HepG2 (cell line): ENCODE data around the gene CAPN15. TPM values are rescaled to one million over a fixed set of nuclear protein-coding genes. Genes with fewer than 3 reads are reported as not detected.

Experiments used
- CCDC6 ChIP-seq: sonication (generic); formaldehyde crosslinking; IDR thresholded peaks from 2 replicates; pipeline ENCODE4 v1.8.1; 2022; ENCODE audit warnings: mild to moderate bottlenecking, missing genetic modification reagents, moderate library complexity
- ETV5 ChIP-seq: IDR thresholded peaks from 2 replicates; pipeline ENCODE4 v1.6.1; 2018; ENCODE audit warnings: missing biosample characterization, missing genetic modification reagents, inconsistent platforms, borderline replicate concordance
- GABPA ChIP-seq, 2 experiments: IDR thresholded peaks; 2 replicates each; pipeline ENCODE4 v1.6.1; 2011 to 2016; ENCODE audit warnings: low read depth in 2 of 2, low read length in 1 of 2, missing biosample characterization in 1 of 2, missing genetic modification characterization in 1 of 2
- GATAD2A ChIP-seq: IDR thresholded peaks from 2 replicates; pipeline ENCODE4 v1.6.1; 2016
- HNF4A ChIP-seq: sonication (generic); formaldehyde crosslinking; IDR thresholded peaks from 2 replicates; pipeline ENCODE4 v1.4.0; 2020; ENCODE audit warnings: missing genetic modification reagents
- MAFK ChIP-seq, 2 experiments: IDR thresholded peaks in 1 of 2; conservative IDR thresholded peaks in 1 of 2; 2 replicates each; pipeline ENCODE4 v1.6.1; 2011; ENCODE audit warnings: improper control_type of control experiment in 2 of 2, low read length in 2 of 2
- MEF2D ChIP-seq: sonication (generic); formaldehyde crosslinking; IDR thresholded peaks from 2 replicates; pipeline ENCODE4 v1.5.1; 2020; ENCODE audit warnings: mild to moderate bottlenecking, missing genetic modification reagents
- NCOA1 ChIP-seq: sonication (generic); formaldehyde crosslinking; IDR thresholded peaks from 2 replicates; pipeline ENCODE4 v1.9.0; 2021; ENCODE audit warnings: missing genetic modification reagents
- NFYB ChIP-seq: sonication (generic); formaldehyde crosslinking; IDR thresholded peaks from 2 replicates; pipeline ENCODE4 v1.4.0; 2020; ENCODE audit warnings: missing genetic modification reagents
- RBM39 ChIP-seq: fragments of 200-400 bp; formaldehyde crosslinking; IDR thresholded peaks from one replicate; pipeline ENCODE4 v1.6.1; 2018; ENCODE audit warnings: antibody characterized with exemption, mild to moderate bottlenecking, low read depth, low read length; ENCODE audit not compliant: poor library complexity, severe bottlenecking
- RXRB ChIP-seq: IDR thresholded peaks from 2 replicates; pipeline ENCODE4 v1.6.1; 2016; ENCODE audit warnings: borderline replicate concordance, missing genetic modification reagents, missing compliant biosample characterization
- SOX5 ChIP-seq: IDR thresholded peaks from 2 replicates; pipeline ENCODE4 v1.6.1; 2016; ENCODE audit warnings: borderline replicate concordance
- TEAD3 ChIP-seq: optimal IDR thresholded peaks from 2 replicates; pipeline ENCODE3; 2016; ENCODE audit warnings: borderline replicate concordance
- ZBTB2 ChIP-seq: sonication (generic); formaldehyde crosslinking; IDR thresholded peaks from 2 replicates; pipeline ENCODE4 v1.8.0; 2022; ENCODE audit warnings: low read depth, missing genetic modification reagents
- ZNF746 ChIP-seq: sonication (generic); formaldehyde crosslinking; IDR thresholded peaks from 2 replicates; pipeline ENCODE4 v1.8.0; 2022; ENCODE audit warnings: mild to moderate bottlenecking, missing genetic modification reagents
- ZNF782 ChIP-seq: sonication (generic); formaldehyde crosslinking; IDR thresholded peaks from 2 replicates; pipeline ENCODE4 v1.4.0; 2020; ENCODE audit warnings: missing genetic modification reagents, mild to moderate bottlenecking, borderline replicate concordance
- polyA plus RNA-seq, 8 experiments: library from polyadenylated mRNA; depleted of rRNA in 3 of 8; stranded (reverse) in 7 of 8; unstranded in 1 of 8; fragments of >200 nt; fragmentation: Illumina TruSeq in 4 of 8; extraction: Trizol in 4 of 8; gene quantifications; 2 replicates each; pipeline versions ENCODE4 v1.2.1 to v1.2.3, GENCODE V29; 2011 to 2016; ENCODE audit warnings: low read depth in 4 of 8, missing spikeins in 1 of 8, mixed read lengths in 1 of 8; ENCODE audit not compliant: insufficient read depth in 1 of 8
- total RNA-seq, 5 experiments: library from RNA; depleted of rRNA; stranded (reverse); fragments of >200 nt; fragmentation: Illumina TruSeq; extraction: Trizol; gene quantifications; 2 replicates each; pipeline ENCODE4 v1.2.3, GENCODE V29; 2016; ENCODE audit warnings: low read depth in 1 of 5
- TF ChIP-seq, protein P1 (sequence below): sonication (generic); formaldehyde crosslinking; IDR thresholded peaks from 2 replicates; pipeline ENCODE4 v1.5.0; 2020; ENCODE audit warnings: mild to moderate bottlenecking, missing genetic modification reagents, moderate library complexity
- TF ChIP-seq, protein P2 (sequence below): sonication (generic); formaldehyde crosslinking; IDR thresholded peaks from 2 replicates; pipeline ENCODE4 v1.8.0; 2022; ENCODE audit warnings: missing genetic modification reagents, mild to moderate bottlenecking, moderate library complexity, borderline replicate concordance
- TF ChIP-seq, protein P3 (sequence below): sonication (generic); formaldehyde crosslinking; conservative IDR thresholded peaks from 2 replicates; pipeline ENCODE4 v1.4.0; 2020; ENCODE audit warnings: mild to moderate bottlenecking, missing genetic modification reagents, moderate library complexity
- TF ChIP-seq, protein P4 (sequence below): sonication (generic); formaldehyde crosslinking; conservative IDR thresholded peaks from 2 replicates; pipeline ENCODE4 v1.8.0; 2022; ENCODE audit warnings: low read depth, missing genetic modification reagents

Gene CAPN15
- total and polyA plus RNA-seq, 2 of the 13 experiments (the other 11 are each of a cell fraction or from before 2014, with no cell fraction given), result 14.9 to 24.5 TPM

DNA sequence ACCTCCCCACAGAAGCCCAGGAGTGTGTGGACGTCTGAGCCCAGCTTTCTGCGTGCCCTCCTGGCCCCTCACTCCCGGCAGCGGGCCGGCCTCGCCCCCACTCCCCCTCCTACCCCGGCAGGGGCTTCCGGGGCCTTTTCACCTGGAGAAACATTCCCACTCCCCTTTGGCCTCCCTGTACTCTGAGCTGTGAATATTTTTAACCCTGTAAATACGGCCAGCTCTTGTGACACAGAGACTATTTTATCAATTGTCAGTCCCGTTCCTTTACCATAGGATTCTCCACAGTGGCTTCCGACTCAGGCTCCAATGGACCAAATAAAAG is 26.7 kb downstream of the CAPN15 start (continued):
- TF ChIP-seq GABPA (IDR thresholded peaks at IDR 0.05; ENCODE audit: low read depth, low read length) (no peak), GABPA (CRISPR knock-in tag; IDR thresholded peaks at IDR 0.05; ENCODE audit: low read depth) (peak; percentile 52; the same call in 1 of the 2 replicates), GATAD2A (0 out of 2 replicates have a peak, but pooled peaks have one; percentile 11), HNF4A (0 out of 2 replicates have a peak, but pooled peaks have one; percentile 10), RXRB (CRISPR knock-in tag) (peak; percentile 33; the same call in 1 of the 2 replicates), ETV5 (CRISPR knock-in tag) (peak; percentile 59; the same call in 1 of the 2 replicates), TEAD3 (CRISPR knock-in tag) (peak; percentile 38), ZBTB2 (no peak), RBM39 (peak; percentile 37), MAFK (conservative IDR thresholded peaks at IDR 0.05 in 1 of 2, IDR thresholded peaks at IDR 0.05 in 1 of 2; ENCODE audit: low read length in 2 of 2) (no peak), SOX5 (CRISPR knock-in tag) (no peak), ZNF782 (CRISPR knock-in tag) (no peak), NFYB (no peak), CCDC6 (CRISPR knock-in tag) (no peak), ZNF746 (CRISPR knock-in tag) (no peak), NCOA1 (CRISPR knock-in tag) (no peak), MEF2D (CRISPR knock-in tag) (peak; percentile 28; the same call in 1 of the 2 replicates)
- TF ChIP-seq, protein P1, sequence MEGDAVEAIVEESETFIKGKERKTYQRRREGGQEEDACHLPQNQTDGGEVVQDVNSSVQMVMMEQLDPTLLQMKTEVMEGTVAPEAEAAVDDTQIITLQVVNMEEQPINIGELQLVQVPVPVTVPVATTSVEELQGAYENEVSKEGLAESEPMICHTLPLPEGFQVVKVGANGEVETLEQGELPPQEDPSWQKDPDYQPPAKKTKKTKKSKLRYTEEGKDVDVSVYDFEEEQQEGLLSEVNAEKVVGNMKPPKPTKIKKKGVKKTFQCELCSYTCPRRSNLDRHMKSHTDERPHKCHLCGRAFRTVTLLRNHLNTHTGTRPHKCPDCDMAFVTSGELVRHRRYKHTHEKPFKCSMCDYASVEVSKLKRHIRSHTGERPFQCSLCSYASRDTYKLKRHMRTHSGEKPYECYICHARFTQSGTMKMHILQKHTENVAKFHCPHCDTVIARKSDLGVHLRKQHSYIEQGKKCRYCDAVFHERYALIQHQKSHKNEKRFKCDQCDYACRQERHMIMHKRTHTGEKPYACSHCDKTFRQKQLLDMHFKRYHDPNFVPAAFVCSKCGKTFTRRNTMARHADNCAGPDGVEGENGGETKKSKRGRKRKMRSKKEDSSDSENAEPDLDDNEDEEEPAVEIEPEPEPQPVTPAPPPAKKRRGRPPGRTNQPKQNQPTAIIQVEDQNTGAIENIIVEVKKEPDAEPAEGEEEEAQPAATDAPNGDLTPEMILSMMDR (CRISPR knock-in tag), result no peak
- TF ChIP-seq, protein P2, sequence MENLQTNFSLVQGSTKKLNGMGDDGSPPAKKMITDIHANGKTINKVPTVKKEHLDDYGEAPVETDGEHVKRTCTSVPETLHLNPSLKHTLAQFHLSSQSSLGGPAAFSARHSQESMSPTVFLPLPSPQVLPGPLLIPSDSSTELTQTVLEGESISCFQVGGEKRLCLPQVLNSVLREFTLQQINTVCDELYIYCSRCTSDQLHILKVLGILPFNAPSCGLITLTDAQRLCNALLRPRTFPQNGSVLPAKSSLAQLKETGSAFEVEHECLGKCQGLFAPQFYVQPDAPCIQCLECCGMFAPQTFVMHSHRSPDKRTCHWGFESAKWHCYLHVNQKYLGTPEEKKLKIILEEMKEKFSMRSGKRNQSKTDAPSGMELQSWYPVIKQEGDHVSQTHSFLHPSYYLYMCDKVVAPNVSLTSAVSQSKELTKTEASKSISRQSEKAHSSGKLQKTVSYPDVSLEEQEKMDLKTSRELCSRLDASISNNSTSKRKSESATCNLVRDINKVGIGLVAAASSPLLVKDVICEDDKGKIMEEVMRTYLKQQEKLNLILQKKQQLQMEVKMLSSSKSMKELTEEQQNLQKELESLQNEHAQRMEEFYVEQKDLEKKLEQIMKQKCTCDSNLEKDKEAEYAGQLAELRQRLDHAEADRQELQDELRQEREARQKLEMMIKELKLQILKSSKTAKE, result no peak
- TF ChIP-seq, protein P3, sequence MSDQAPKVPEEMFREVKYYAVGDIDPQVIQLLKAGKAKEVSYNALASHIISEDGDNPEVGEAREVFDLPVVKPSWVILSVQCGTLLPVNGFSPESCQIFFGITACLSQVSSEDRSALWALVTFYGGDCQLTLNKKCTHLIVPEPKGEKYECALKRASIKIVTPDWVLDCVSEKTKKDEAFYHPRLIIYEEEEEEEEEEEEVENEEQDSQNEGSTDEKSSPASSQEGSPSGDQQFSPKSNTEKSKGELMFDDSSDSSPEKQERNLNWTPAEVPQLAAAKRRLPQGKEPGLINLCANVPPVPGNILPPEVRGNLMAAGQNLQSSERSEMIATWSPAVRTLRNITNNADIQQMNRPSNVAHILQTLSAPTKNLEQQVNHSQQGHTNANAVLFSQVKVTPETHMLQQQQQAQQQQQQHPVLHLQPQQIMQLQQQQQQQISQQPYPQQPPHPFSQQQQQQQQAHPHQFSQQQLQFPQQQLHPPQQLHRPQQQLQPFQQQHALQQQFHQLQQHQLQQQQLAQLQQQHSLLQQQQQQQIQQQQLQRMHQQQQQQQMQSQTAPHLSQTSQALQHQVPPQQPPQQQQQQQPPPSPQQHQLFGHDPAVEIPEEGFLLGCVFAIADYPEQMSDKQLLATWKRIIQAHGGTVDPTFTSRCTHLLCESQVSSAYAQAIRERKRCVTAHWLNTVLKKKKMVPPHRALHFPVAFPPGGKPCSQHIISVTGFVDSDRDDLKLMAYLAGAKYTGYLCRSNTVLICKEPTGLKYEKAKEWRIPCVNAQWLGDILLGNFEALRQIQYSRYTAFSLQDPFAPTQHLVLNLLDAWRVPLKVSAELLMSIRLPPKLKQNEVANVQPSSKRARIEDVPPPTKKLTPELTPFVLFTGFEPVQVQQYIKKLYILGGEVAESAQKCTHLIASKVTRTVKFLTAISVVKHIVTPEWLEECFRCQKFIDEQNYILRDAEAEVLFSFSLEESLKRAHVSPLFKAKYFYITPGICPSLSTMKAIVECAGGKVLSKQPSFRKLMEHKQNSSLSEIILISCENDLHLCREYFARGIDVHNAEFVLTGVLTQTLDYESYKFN (CRISPR knock-in tag), result peak; percentile 72
- TF ChIP-seq, protein P4, sequence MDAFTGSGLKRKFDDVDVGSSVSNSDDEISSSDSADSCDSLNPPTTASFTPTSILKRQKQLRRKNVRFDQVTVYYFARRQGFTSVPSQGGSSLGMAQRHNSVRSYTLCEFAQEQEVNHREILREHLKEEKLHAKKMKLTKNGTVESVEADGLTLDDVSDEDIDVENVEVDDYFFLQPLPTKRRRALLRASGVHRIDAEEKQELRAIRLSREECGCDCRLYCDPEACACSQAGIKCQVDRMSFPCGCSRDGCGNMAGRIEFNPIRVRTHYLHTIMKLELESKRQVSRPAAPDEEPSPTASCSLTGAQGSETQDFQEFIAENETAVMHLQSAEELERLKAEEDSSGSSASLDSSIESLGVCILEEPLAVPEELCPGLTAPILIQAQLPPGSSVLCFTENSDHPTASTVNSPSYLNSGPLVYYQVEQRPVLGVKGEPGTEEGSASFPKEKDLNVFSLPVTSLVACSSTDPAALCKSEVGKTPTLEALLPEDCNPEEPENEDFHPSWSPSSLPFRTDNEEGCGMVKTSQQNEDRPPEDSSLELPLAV (CRISPR knock-in tag), result no peak
